HG03457 (cell line): Measurements from ENCODE around the gene SCYL1.

Experiments
- ATAC-seq: cut with Tn5 transposase; IDR thresholded peaks from one replicate; pipeline ENCODE4 v1.9.1; 2021; ENCODE audit warnings: moderate number of reproducible peaks; ENCODE audit not compliant: unreplicated experiment

The SCYL1 gene

GRCh38 chr11:65524741-65525545, at the start of gene SCYL1:
TSS of gene SCYL1 (plus strand) at chr11:65525083. CDS start at chr11:65525154, 71 bp downstream.
- ATAC-seq = no peak

GRCh38 chr11:65476632-65477148, 48.2 kb upstream of the SCYL1 start:
- ATAC-seq = no peak

GRCh38 chr11:65477149-65477965, 47.5 kb upstream of the SCYL1 start:
- peak; percentile 76 for ATAC-seq

GRCh38 chr11:65478388-65479183, 46.3 kb upstream of the SCYL1 start:
- ATAC-seq = no peak

GRCh38 chr11:65479184-65480145, 45.4 kb upstream of the SCYL1 start:
- ATAC-seq = no peak

GRCh38 chr11:65482306-65482850, 42.5 kb upstream of the SCYL1 start:
- no peak for ATAC-seq

- no peak for ATAC-seq
Observed at GRCh38 chr11:65485920-65486219, 39.0 kb upstream of the SCYL1 start.

- no peak for ATAC-seq
Observed at GRCh38 chr11:65486570-65487466, 38.1 kb upstream of the SCYL1 start.

- ATAC-seq = no peak
Observed at GRCh38 chr11:65487467-65488272, 37.2 kb upstream of the SCYL1 start.

GRCh38 chr11:65488273-65489034, 36.4 kb upstream of the SCYL1 start:
- no peak for ATAC-seq

- ATAC-seq = no peak
Observed at GRCh38 chr11:65489035-65489705, 35.7 kb upstream of the SCYL1 start.

GRCh38 chr11:65489706-65490320, 35.1 kb upstream of the SCYL1 start:
- ATAC-seq = no peak

- no peak for ATAC-seq
Observed at GRCh38 chr11:65491163-65491465, 33.8 kb upstream of the SCYL1 start.

- no peak for ATAC-seq
Observed at GRCh38 chr11:65491614-65492386, 33.1 kb upstream of the SCYL1 start.

- no peak for ATAC-seq
Observed at GRCh38 chr11:65492387-65492636, 32.6 kb upstream of the SCYL1 start.
